Gastrocnemius medialis (tissue), 4 donors: ENCODE measurements around the gene PDE3B. TPM values are rescaled to one million over a fixed set of nuclear protein-coding genes. Genes with fewer than 3 reads are reported as not detected.
"Not testable (repeated sequence)": the region's sequence is repeated elsewhere in the genome, so short reads cannot be mapped to it uniquely, and the experiment has no call there.

Source experiments
- ATAC-seq, 2 donors: fragments of 150-250 bp; one replicate each; pipeline ENCODE4 v1.9.1; 2016
- DNase-seq, 2 donors: peaks; one replicate each; pipeline ENCODE4 v3.0.0-alpha.2; 2019
- H3K27ac ChIP-seq, 4 donors: fragments of 200-600 bp; sonication (generic); 1 replicate in 1 of 4; 2 replicates in 3 of 4; pipeline ENCODE4 v1.5.1; 2016 to 2018; ENCODE audit warnings: mild to moderate bottlenecking in 2 of 4, moderate library complexity in 1 of 4
- H3K27me3 ChIP-seq, 3 donors: fragments of 200-600 bp; sonication (generic) in 2 of 3; 1 replicate in 1 of 3; 2 replicates in 2 of 3; pipeline versions ENCODE4 v1.5.1 to v1.6.0; 2016 to 2019; ENCODE audit warnings: mild to moderate bottlenecking in 1 of 3, moderate library complexity in 1 of 3
- H3K36me3 ChIP-seq, 2 donors: fragments of 200-600 bp; sonication (generic) in 1 of 2; one replicate each; pipeline ENCODE4 v1.5.1; 2017 to 2018
- H3K4me1 ChIP-seq, 2 donors: fragments of 200-600 bp; sonication (generic) in 1 of 2; one replicate each; pipeline ENCODE4 v1.5.1; 2016 to 2017; ENCODE audit warnings: mild to moderate bottlenecking in 2 of 2
- H3K4me3 ChIP-seq, 4 donors: fragments of 200-600 bp; sonication (generic) in 3 of 4; 1 replicate in 1 of 4; 2 replicates in 3 of 4; pipeline ENCODE4 v1.5.1; 2016 to 2019; ENCODE audit warnings: mild to moderate bottlenecking in 2 of 4
- H3K9me3 ChIP-seq, 3 donors: fragments of 200-600 bp; sonication (generic) in 2 of 3; 1 replicate in 1 of 3; 2 replicates in 2 of 3; pipeline ENCODE4 v1.5.1; 2016 to 2019
- POLR2A ChIP-seq, 2 donors: fragments of 450-650 bp; IDR thresholded peaks; one replicate each; pipeline ENCODE4 v1.6.1; 2017; ENCODE audit warnings: antibody characterized with exemption in 2 of 2, mild to moderate bottlenecking in 2 of 2, moderate library complexity in 2 of 2
- in situ Hi-C, 4 donors: fragments of 200-750 bp; cut with MboI; loops; one replicate each; pipeline versions ENCODE4 v1.15.0 to v1.8.0; 2017; ENCODE audit warnings: low sequenced_read_pairs in 4 of 4
- intact Hi-C: fragments of 100-400 bp; cut with DNase I; formaldehyde crosslinking; loops from one replicate; pipeline ENCODE4 v1.15.1; 2023; ENCODE audit warnings: low total_unique reads
- total RNA-seq, 4 donors: library from RNA; depleted of rRNA; stranded (reverse); fragments of >200 nt; gene quantifications; one replicate each; pipeline versions ENCODE4 v1.1.0 to v1.2.3, GENCODE V29; 2016
- TF ChIP-seq, protein P1 (sequence below), 5 experiments: fragments of 450-650 bp in 3 of 5; fragments of 200-600 bp in 2 of 5; sonication (generic) in 2 of 5; IDR thresholded peaks in 4 of 5; conservative IDR thresholded peaks in 1 of 5; 1 replicate in 4 of 5; 2 replicates in 1 of 5; pipeline ENCODE4 v1.5.1; 2016 to 2019; ENCODE audit warnings: antibody characterized with exemption in 5 of 5, mild to moderate bottlenecking in 3 of 5, moderate library complexity in 3 of 5

Gene PDE3B
- total RNA-seq, 4 donors from 2014 or later, result 0.39 to 1.1 (median 0.76) TPM

DNA sequence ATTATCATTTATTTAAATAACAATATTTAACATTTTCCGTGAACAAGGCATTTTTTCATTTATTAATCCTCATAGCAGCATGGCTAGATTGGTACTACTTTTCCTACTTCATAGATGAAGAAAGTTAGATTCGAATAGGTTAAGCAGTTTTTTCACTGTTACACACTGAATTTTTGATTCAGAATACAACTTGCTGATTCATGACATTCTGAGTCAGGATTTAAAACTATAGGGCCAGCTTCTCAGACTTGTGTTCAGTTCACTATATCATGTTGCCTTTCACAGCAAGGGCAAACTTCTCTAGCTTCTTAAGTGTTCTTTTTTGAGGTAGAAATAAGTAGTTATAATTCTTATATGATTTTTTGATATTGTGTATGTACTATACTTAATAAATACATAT, 216.9 kb downstream of the PDE3B start:
- no peaks in the 10 kb centered on the region for H3K27me3 ChIP-seq
- intact Hi-C loops (no loop called here), in situ Hi-C loops (no loop called here)
- DNase-seq (no peak), ATAC-seq (no peak)
- no peaks in the 10 kb centered on the region for H3K36me3 ChIP-seq
- H3K4me3 ChIP-seq, result no peak overlapping the region
- TF ChIP-seq, protein P1, sequence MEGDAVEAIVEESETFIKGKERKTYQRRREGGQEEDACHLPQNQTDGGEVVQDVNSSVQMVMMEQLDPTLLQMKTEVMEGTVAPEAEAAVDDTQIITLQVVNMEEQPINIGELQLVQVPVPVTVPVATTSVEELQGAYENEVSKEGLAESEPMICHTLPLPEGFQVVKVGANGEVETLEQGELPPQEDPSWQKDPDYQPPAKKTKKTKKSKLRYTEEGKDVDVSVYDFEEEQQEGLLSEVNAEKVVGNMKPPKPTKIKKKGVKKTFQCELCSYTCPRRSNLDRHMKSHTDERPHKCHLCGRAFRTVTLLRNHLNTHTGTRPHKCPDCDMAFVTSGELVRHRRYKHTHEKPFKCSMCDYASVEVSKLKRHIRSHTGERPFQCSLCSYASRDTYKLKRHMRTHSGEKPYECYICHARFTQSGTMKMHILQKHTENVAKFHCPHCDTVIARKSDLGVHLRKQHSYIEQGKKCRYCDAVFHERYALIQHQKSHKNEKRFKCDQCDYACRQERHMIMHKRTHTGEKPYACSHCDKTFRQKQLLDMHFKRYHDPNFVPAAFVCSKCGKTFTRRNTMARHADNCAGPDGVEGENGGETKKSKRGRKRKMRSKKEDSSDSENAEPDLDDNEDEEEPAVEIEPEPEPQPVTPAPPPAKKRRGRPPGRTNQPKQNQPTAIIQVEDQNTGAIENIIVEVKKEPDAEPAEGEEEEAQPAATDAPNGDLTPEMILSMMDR (IDR thresholded peaks at IDR 0.05 in 4 of 5, conservative IDR thresholded peaks at IDR 0.05 in 1 of 5), result no peak
- no peak for TF ChIP-seq POLR2A (IDR thresholded peaks at IDR 0.05)
- no peaks in the 10 kb centered on the region for H3K4me1 ChIP-seq
- no peak overlapping the region for H3K27ac ChIP-seq
- no peaks in the 10 kb centered on the region for H3K9me3 ChIP-seq

- no peak overlapping the region for H3K4me3 ChIP-seq
- H3K9me3 ChIP-seq, result no peaks in the 10 kb centered on the region
- TF ChIP-seq POLR2A (IDR thresholded peaks at IDR 0.05), result no peak
- TF ChIP-seq, protein P1 (IDR thresholded peaks at IDR 0.05 in 4 of 5, conservative IDR thresholded peaks at IDR 0.05 in 1 of 5), result no peak
- ATAC-seq, result no peak
- H3K4me1 ChIP-seq, result no peaks in the 10 kb centered on the region
- intact Hi-C loops (no loop called here), in situ Hi-C loops (no loop called here)
- no peaks in the 10 kb centered on the region for H3K27me3 ChIP-seq
- no peak overlapping the region for H3K27ac ChIP-seq
- H3K36me3 ChIP-seq, result no peaks in the 10 kb centered on the region
- no peak for DNase-seq
Measured at GRCh38 chr11:14861680-14862079, 218.1 kb downstream of the PDE3B start.

DNA sequence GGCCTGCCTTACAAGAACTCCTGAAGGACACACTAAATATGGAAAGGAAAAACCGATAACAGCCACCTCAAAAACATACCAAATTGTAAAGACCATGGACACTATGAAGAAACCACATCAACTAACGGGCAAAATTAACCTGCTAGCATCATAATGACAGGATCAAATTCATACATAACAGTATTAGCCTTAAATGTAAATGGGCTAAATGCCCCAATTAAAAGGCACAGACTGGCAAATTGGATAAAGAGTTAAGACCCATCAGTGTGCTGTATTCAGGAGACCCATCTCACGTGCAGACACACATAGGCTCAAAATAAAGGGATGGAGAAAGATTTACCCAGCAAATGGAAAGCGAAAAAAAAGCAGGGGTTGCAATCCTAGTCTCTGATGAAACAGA, 220.2 kb downstream of the PDE3B start:
- H3K36me3 ChIP-seq, H3K4me1 ChIP-seq, H3K4me3 ChIP-seq, H3K27me3 ChIP-seq, H3K9me3 ChIP-seq, intact Hi-C loops, in situ Hi-C loops, H3K27ac ChIP-seq, DNase-seq, ATAC-seq: not testable (repeated sequence)

- peaks cover 0 to 14% of the 10 kb centered on the region in 2 donors for H3K36me3 ChIP-seq
- no peaks in the 10 kb centered on the region for H3K9me3 ChIP-seq
- H3K27ac ChIP-seq, result no peak overlapping the region
- in situ Hi-C loops (no loop called here), intact Hi-C loops (no loop called here)
- H3K4me3 ChIP-seq, result no peak overlapping the region
- TF ChIP-seq POLR2A (IDR thresholded peaks at IDR 0.05), result no peak
- TF ChIP-seq, protein P1 (IDR thresholded peaks at IDR 0.05 in 4 of 5, conservative IDR thresholded peaks at IDR 0.05 in 1 of 5), result no peak
- H3K4me1 ChIP-seq, result no peaks in the 10 kb centered on the region
- H3K27me3 ChIP-seq, result no peaks in the 10 kb centered on the region
- no peak for ATAC-seq
- DNase-seq, result no peak
Measured at GRCh38 chr11:14872032-14872431, 228.4 kb downstream of the PDE3B start.

GRCh38 chr11:14873632-14874031, 230.0 kb downstream of the PDE3B start:
- TF ChIP-seq, protein P1 (IDR thresholded peaks at IDR 0.05 in 4 of 5, conservative IDR thresholded peaks at IDR 0.05 in 1 of 5), result no peak
- no peak for TF ChIP-seq POLR2A (IDR thresholded peaks at IDR 0.05)
- Histone ChIP-seq H3K4me1 (no peaks in the 10 kb centered on the region), H3K4me3 (no peak overlapping the region), H3K27ac (no peak overlapping the region), H3K36me3 (peaks cover 0 to 28% of the 10 kb centered on the region in 2 donors), H3K27me3 (no peaks in the 10 kb centered on the region), H3K9me3 (no peaks in the 10 kb centered on the region)
- DNase-seq (no peak), ATAC-seq (no peak)
- intact Hi-C loops, result no loop called here
- in situ Hi-C loops, result no loop called here
